Measurements from ENCODE around the gene SFXN5.

The SFXN5 gene

GRCh38 chr2:73020657-73021370 lies 50.7 kb downstream of the SFXN5 start:
- Histone ChIP-seq H3K27me3 (ENCODE audit: control insufficient read depth in 1 of 2, insufficient read depth in 2 of 2, low read length in 2 of 2) (no peaks in the 10 kb centered on the region), H3K36me3 (ENCODE audit: control insufficient read depth in 1 of 2, insufficient read depth in 2 of 2, low read length in 2 of 2) (peaks cover 7 to 8% of the 10 kb centered on the region in 2 donors), H3K27ac (ENCODE audit: low read depth, low read length) (no peak overlapping the region), H3K4me1 (ENCODE audit: control insufficient read depth in 1 of 2, insufficient read depth in 2 of 2, low read length in 2 of 2) (no peaks in the 10 kb centered on the region), H3K9me3 (ENCODE audit: control insufficient read depth in 1 of 2, low read length in 2 of 2) (no peaks in the 10 kb centered on the region), H3K4me3 (ENCODE audit: low read depth in 1 of 2, low read length in 2 of 2) (no peak overlapping the region), H3K9ac (ENCODE audit: low read depth in 1 of 2, low read length in 2 of 2) (no peak overlapping the region)

- Histone ChIP-seq H3K4me3 (ENCODE audit: low read depth in 1 of 2, low read length in 2 of 2) (no peak overlapping the region), H3K9ac (ENCODE audit: low read depth in 1 of 2, low read length in 2 of 2) (no peak overlapping the region)
Measured at GRCh38 chr2:73020306-73020656, 51.2 kb downstream of the SFXN5 start.

GRCh38 chr2:73018188-73018825 lies 53.2 kb downstream of the SFXN5 start:
- Histone ChIP-seq H3K4me1 (ENCODE audit: control insufficient read depth in 1 of 2, insufficient read depth in 2 of 2, low read length in 2 of 2) (no peaks in the 10 kb centered on the region), H3K36me3 (ENCODE audit: control insufficient read depth in 1 of 2, insufficient read depth in 2 of 2, low read length in 2 of 2) (peaks cover 7 to 8% of the 10 kb centered on the region in 2 donors), H3K27ac (ENCODE audit: low read depth, low read length) (no peak overlapping the region), H3K27me3 (ENCODE audit: control insufficient read depth in 1 of 2, insufficient read depth in 2 of 2, low read length in 2 of 2) (no peaks in the 10 kb centered on the region), H3K9ac (ENCODE audit: low read depth in 1 of 2, low read length in 2 of 2) (no peak overlapping the region), H3K4me3 (ENCODE audit: low read depth in 1 of 2, low read length in 2 of 2) (no peak overlapping the region), H3K9me3 (ENCODE audit: control insufficient read depth in 1 of 2, low read length in 2 of 2) (no peaks in the 10 kb centered on the region)

More at GRCh38 chr2:73020306-73020656, 51.2 kb downstream of the SFXN5 start:
- peaks cover 7 to 8% of the 10 kb centered on the region in 2 donors for H3K36me3 ChIP-seq (ENCODE audit: control insufficient read depth in 1 of 2, insufficient read depth in 2 of 2, low read length in 2 of 2)
- H3K4me1 ChIP-seq (ENCODE audit: control insufficient read depth in 1 of 2, insufficient read depth in 2 of 2, low read length in 2 of 2) = no peaks in the 10 kb centered on the region
- no peaks in the 10 kb centered on the region for H3K27me3 ChIP-seq (ENCODE audit: control insufficient read depth in 1 of 2, insufficient read depth in 2 of 2, low read length in 2 of 2)
- no peaks in the 10 kb centered on the region for H3K9me3 ChIP-seq (ENCODE audit: control insufficient read depth in 1 of 2, low read length in 2 of 2)
- H3K27ac ChIP-seq (ENCODE audit: low read depth, low read length) = no peak overlapping the region

- H3K9ac ChIP-seq (ENCODE audit: low read depth in 1 of 2, low read length in 2 of 2) = no peak overlapping the region
- no peaks in the 10 kb centered on the region for H3K4me1 ChIP-seq (ENCODE audit: control insufficient read depth in 1 of 2, insufficient read depth in 2 of 2, low read length in 2 of 2)
- H3K27ac ChIP-seq (ENCODE audit: low read depth, low read length) = no peak overlapping the region
- H3K36me3 ChIP-seq (ENCODE audit: control insufficient read depth in 1 of 2, insufficient read depth in 2 of 2, low read length in 2 of 2) = peaks cover 0 to 7% of the 10 kb centered on the region in 2 donors
- H3K27me3 ChIP-seq (ENCODE audit: control insufficient read depth in 1 of 2, insufficient read depth in 2 of 2, low read length in 2 of 2) = no peaks in the 10 kb centered on the region
- no peak overlapping the region for H3K4me3 ChIP-seq (ENCODE audit: low read depth in 1 of 2, low read length in 2 of 2)
- no peaks in the 10 kb centered on the region for H3K9me3 ChIP-seq (ENCODE audit: control insufficient read depth in 1 of 2, low read length in 2 of 2)
Measured at GRCh38 chr2:73013936-73014335, 57.6 kb downstream of the SFXN5 start.

- H3K27me3 ChIP-seq (ENCODE audit: control insufficient read depth in 1 of 2, insufficient read depth in 2 of 2, low read length in 2 of 2) = no peaks in the 10 kb centered on the region
- H3K4me1 ChIP-seq (ENCODE audit: control insufficient read depth in 1 of 2, insufficient read depth in 2 of 2, low read length in 2 of 2) = peaks cover 0 to 4% of the 10 kb centered on the region in 2 donors
- no peak overlapping the region for H3K4me3 ChIP-seq (ENCODE audit: low read depth in 1 of 2, low read length in 2 of 2)
- peaks cover 0 to 9% of the 10 kb centered on the region in 2 donors for H3K36me3 ChIP-seq (ENCODE audit: control insufficient read depth in 1 of 2, insufficient read depth in 2 of 2, low read length in 2 of 2)
- H3K9me3 ChIP-seq (ENCODE audit: control insufficient read depth in 1 of 2, low read length in 2 of 2) = no peaks in the 10 kb centered on the region
- no peak overlapping the region for H3K27ac ChIP-seq (ENCODE audit: low read depth, low read length)
- no peak overlapping the region for H3K9ac ChIP-seq (ENCODE audit: low read depth in 1 of 2, low read length in 2 of 2)
Measured at GRCh38 chr2:73009177-73009839, 62.2 kb downstream of the SFXN5 start.

GRCh38 chr2:73008766-73009135 lies 62.8 kb downstream of the SFXN5 start:
- Histone ChIP-seq H3K27me3 (ENCODE audit: control insufficient read depth in 1 of 2, insufficient read depth in 2 of 2, low read length in 2 of 2) (no peaks in the 10 kb centered on the region), H3K9me3 (ENCODE audit: control insufficient read depth in 1 of 2, low read length in 2 of 2) (no peaks in the 10 kb centered on the region), H3K9ac (ENCODE audit: low read depth in 1 of 2, low read length in 2 of 2) (no peak overlapping the region), H3K36me3 (ENCODE audit: control insufficient read depth in 1 of 2, insufficient read depth in 2 of 2, low read length in 2 of 2) (peaks cover 0 to 9% of the 10 kb centered on the region in 2 donors), H3K4me1 (ENCODE audit: control insufficient read depth in 1 of 2, insufficient read depth in 2 of 2, low read length in 2 of 2) (peaks cover 0 to 4% of the 10 kb centered on the region in 2 donors), H3K27ac (ENCODE audit: low read depth, low read length) (no peak overlapping the region), H3K4me3 (ENCODE audit: low read depth in 1 of 2, low read length in 2 of 2) (no peak overlapping the region)

GRCh38 chr2:73007991-73008765 lies 63.3 kb downstream of the SFXN5 start:
- H3K27me3 ChIP-seq (ENCODE audit: control insufficient read depth in 1 of 2, insufficient read depth in 2 of 2, low read length in 2 of 2) = no peaks in the 10 kb centered on the region
- H3K4me1 ChIP-seq (ENCODE audit: control insufficient read depth in 1 of 2, insufficient read depth in 2 of 2, low read length in 2 of 2) = peaks cover 0 to 4% of the 10 kb centered on the region in 2 donors
- H3K9me3 ChIP-seq (ENCODE audit: control insufficient read depth in 1 of 2, low read length in 2 of 2) = no peaks in the 10 kb centered on the region
- H3K36me3 ChIP-seq (ENCODE audit: control insufficient read depth in 1 of 2, insufficient read depth in 2 of 2, low read length in 2 of 2) = peaks cover 0 to 9% of the 10 kb centered on the region in 2 donors
- no peak overlapping the region for H3K9ac ChIP-seq (ENCODE audit: low read depth in 1 of 2, low read length in 2 of 2)
- no peak overlapping the region for H3K4me3 ChIP-seq (ENCODE audit: low read depth in 1 of 2, low read length in 2 of 2)
- H3K27ac ChIP-seq (ENCODE audit: low read depth, low read length) = no peak overlapping the region

GRCh38 chr2:73006969-73007710 lies 64.4 kb downstream of the SFXN5 start:
- H3K27me3 ChIP-seq (ENCODE audit: control insufficient read depth in 1 of 2, insufficient read depth in 2 of 2, low read length in 2 of 2) = no peaks in the 10 kb centered on the region
- no peaks in the 10 kb centered on the region for H3K9me3 ChIP-seq (ENCODE audit: control insufficient read depth in 1 of 2, low read length in 2 of 2)
- H3K4me1 ChIP-seq (ENCODE audit: control insufficient read depth in 1 of 2, insufficient read depth in 2 of 2, low read length in 2 of 2) = peaks cover 0 to 4% of the 10 kb centered on the region in 2 donors
- peaks cover 0 to 9% of the 10 kb centered on the region in 2 donors for H3K36me3 ChIP-seq (ENCODE audit: control insufficient read depth in 1 of 2, insufficient read depth in 2 of 2, low read length in 2 of 2)
- H3K4me3 ChIP-seq (ENCODE audit: low read depth in 1 of 2, low read length in 2 of 2) = no peak overlapping the region
- no peak overlapping the region for H3K27ac ChIP-seq (ENCODE audit: low read depth, low read length)
- no peak overlapping the region for H3K9ac ChIP-seq (ENCODE audit: low read depth in 1 of 2, low read length in 2 of 2)

DNA sequence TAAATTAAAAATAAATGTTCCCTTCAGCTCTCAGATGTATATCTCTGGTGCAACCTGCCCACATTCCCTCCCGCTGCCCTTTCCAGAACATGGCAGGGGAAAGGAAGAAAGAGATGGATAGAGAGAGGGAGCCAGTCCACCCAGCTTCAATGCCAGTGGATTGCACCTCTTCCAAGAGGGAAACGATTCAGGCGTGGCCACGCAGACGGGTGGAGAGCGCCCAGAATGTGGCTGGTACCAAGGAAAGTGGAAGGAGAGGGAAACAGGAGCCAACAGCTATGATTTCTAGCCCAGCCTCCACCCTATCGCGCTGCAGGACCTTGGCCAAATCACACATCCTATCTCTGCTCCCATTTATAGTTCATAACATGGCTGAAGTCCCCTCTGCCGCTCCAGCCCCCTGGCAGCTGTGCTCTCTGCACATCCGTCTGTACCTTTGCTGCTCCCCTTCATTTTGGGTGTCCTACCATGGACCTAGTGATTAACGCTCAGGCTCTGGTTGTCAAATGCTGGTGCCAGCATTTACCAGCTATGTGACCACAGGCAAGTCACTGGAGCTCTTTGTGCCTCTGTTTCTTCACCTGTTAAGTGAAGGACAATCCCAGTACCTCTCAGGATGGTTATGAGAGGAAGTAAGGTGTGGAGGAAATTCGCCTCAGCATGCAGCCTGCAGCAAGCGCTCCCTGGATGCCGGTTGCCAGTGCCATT lies 66.5 kb downstream of the SFXN5 start:
- peaks cover 0 to 4% of the 10 kb centered on the region in 2 donors for H3K4me1 ChIP-seq (ENCODE audit: control insufficient read depth in 1 of 2, insufficient read depth in 2 of 2, low read length in 2 of 2)
- no peak overlapping the region for H3K27ac ChIP-seq (ENCODE audit: low read depth, low read length)
- H3K9me3 ChIP-seq (ENCODE audit: control insufficient read depth in 1 of 2, low read length in 2 of 2) = no peaks in the 10 kb centered on the region
- no peaks in the 10 kb centered on the region for H3K27me3 ChIP-seq (ENCODE audit: control insufficient read depth in 1 of 2, insufficient read depth in 2 of 2, low read length in 2 of 2)
- H3K4me3 ChIP-seq (ENCODE audit: low read depth in 1 of 2, low read length in 2 of 2) = no peak overlapping the region
- no peak overlapping the region for H3K9ac ChIP-seq (ENCODE audit: low read depth in 1 of 2, low read length in 2 of 2)
- peaks cover 0 to 13% of the 10 kb centered on the region in 2 donors for H3K36me3 ChIP-seq (ENCODE audit: control insufficient read depth in 1 of 2, insufficient read depth in 2 of 2, low read length in 2 of 2)
